Measurements from ENCODE around the gene TBC1D22A. TPM values are rescaled to one million over a fixed set of nuclear protein-coding genes. Genes with fewer than 3 reads are reported as not detected.

Gene TBC1D22A
- total and polyA plus RNA-seq, 10 of the 15 experiments (the other 5 are each of a cell fraction or from before 2014, with no cell fraction given), result 0.63 to 44.7 (median 27.4) TPM

GRCh38 chr22:46789992-46790391 is 27.5 kb downstream of the TBC1D22A start (continued):
- TF ChIP-seq POLR2AphosphoS5 (IDR thresholded peaks at IDR 0.05; ENCODE audit: low read length) (no peak), SMARCA5 (IDR thresholded peaks at IDR 0.05) (no peak), MTA2 (IDR thresholded peaks at IDR 0.05; ENCODE audit: low read depth) (no peak), ASH2L (IDR thresholded peaks at IDR 0.05; ENCODE audit: borderline replicate concordance, low read depth) (no peak), CHD4 (IDR thresholded peaks at IDR 0.05) (no peak), BRCA1 (IDR thresholded peaks at IDR 0.05; ENCODE audit: low read depth, low read length) (no peak), PKNOX1 (IDR thresholded peaks at IDR 0.05) (no peak), MXI1 (IDR thresholded peaks at IDR 0.05; ENCODE audit: low read depth, low read length) (no peak), KDM1A (IDR thresholded peaks at IDR 0.05; ENCODE audit: borderline replicate concordance) (no peak)

- POLR2A ChIA-PET, result interaction anchor here (0.7 kb wide), 1 partner anchor 12 kb away, joined by 4 read pairs; no protein-coding TSS in a partner anchor
- Histone ChIP-seq H3K4me3 (no peak overlapping the region), H3K4me1 (ENCODE audit: control insufficient read depth, insufficient read depth, low read length) (peaks cover 22% of the 10 kb centered on the region), H4K20me1 (ENCODE audit: control insufficient read depth, insufficient read depth) (0 out of 2 replicates have a peak, but pooled peaks cover 3% of the 10 kb centered on the region), H3K4me2 (ENCODE audit: control insufficient read depth, insufficient read depth) (no peak overlapping the region; the same call in 1 of the 2 replicates), H3K36me3 (ENCODE audit: control insufficient read depth in 2 of 2, insufficient read depth in 2 of 2, low read length in 1 of 2) (peaks cover 18 to 30% of the 10 kb centered on the region in 2 experiments), H3K27ac (ENCODE audit: control insufficient read depth, insufficient read depth) (peak overlapping the region; percentile 13; the same call in 1 of the 2 replicates), H3K9me3 (replicated peaks; ENCODE audit: control insufficient read depth, insufficient read depth, low read length) (no peaks in the 10 kb centered on the region; the same call in 2 of the 3 replicates), H3K79me2 (ENCODE audit: control insufficient read depth, insufficient read depth, low read length) (peaks cover 40% of the 10 kb centered on the region), H3K9ac (ENCODE audit: control insufficient read depth, insufficient read depth, low read length) (no peak overlapping the region), H3K27me3 (replicated peaks in 1 of 2; ENCODE audit: control insufficient read depth in 2 of 2, insufficient read depth in 2 of 2, low read length in 1 of 2) (no peaks in the 10 kb centered on the region), H2AFZ (ENCODE audit: control insufficient read depth, low read depth, low read length) (no peak overlapping the region)
- SMC1A ChIA-PET (ENCODE audit: uncharacterized antibody, unreplicated experiment), result interaction anchor here (2.3 kb wide), 1 partner anchor 33 kb away, joined by 9 read pairs; no protein-coding TSS in a partner anchor
- 2% methylated on average over 13 of the region's 13 CpGs for WGBS (ENCODE audit: insufficient coverage, insufficient replicate concordance, low lambda C conversion rate, missing lambda C conversion rate)
- in situ Hi-C loops (cut with MboI), result no loop called here
- CTCF ChIA-PET, result interaction anchor here (1.0 to 1.4 kb wide), 2 partner anchors 12 to 33 kb away, joined by 4 to 5 read pairs; no protein-coding TSS in a partner anchor
- peak; percentile 81 for ATAC-seq
- intact Hi-C loops (cut with micrococcal nuclease; ENCODE audit: unreplicated experiment), result no loop called here
- DNase-seq (ENCODE audit: low read depth, low spot score), result no peak
- RAD21 ChIA-PET (ENCODE audit: unreplicated experiment), result interaction anchor here (0.9 kb wide), 1 partner anchor 33 kb away, joined by 3 read pairs; no protein-coding TSS in a partner anchor
- no peak for FAIRE-seq
- TF ChIP-seq RELB (IDR thresholded peaks at IDR 0.05; ENCODE audit: low read depth) (no peak), TBL1XR1 (IDR thresholded peaks at IDR 0.05; ENCODE audit: low read depth, low read length) (no peak), SIN3A (IDR thresholded peaks at IDR 0.05; ENCODE audit: low read depth, low read length) (no peak), ZNF592 (IDR thresholded peaks at IDR 0.05) (no peak), RUNX3 (IDR thresholded peaks at IDR 0.05; ENCODE audit: low read length) (peak; percentile 40; the same call in 1 of the 2 replicates), IKZF2 (IDR thresholded peaks at IDR 0.05) (no peak), LARP7 (IDR thresholded peaks at IDR 0.05) (no peak)
- BruUV-seq (replicated peaks), result no TSS peak
These were observed 28.8 kb downstream of the TBC1D22A start for GRCh38 chr22:46791201-46791731.

Data from GM12878 (cell line).